H1 (cell line): ENCODE measurements around the gene PLA2G4A. TPM values are rescaled to one million over a fixed set of nuclear protein-coding genes. Genes with fewer than 3 reads are reported as not detected.

Experiments used
- CTCF ChIA-PET: fragments of 300-600 bp; sonication (Branson Sonifier 250); formaldehyde crosslinking; loops from one replicate; lab custom pipeline; 2021; ENCODE audit not compliant: partially characterized antibody; lab: Charles Lee
- POLR2A ChIA-PET: fragments of 300-600 bp; sonication (Branson Sonifier 250); formaldehyde crosslinking; loops from one replicate; lab custom pipeline; 2021; ENCODE audit warnings: inconsistent platforms; ENCODE audit not compliant: partially characterized antibody; lab: Charles Lee
- DNase-seq, 2 experiments: peaks; one replicate each; pipeline versions ENCODE4 v3.0.0 to v3.0.0-alpha.2; 2010 to 2022; ENCODE audit warnings: low spot score in 2 of 2, low read depth in 1 of 2, mixed read lengths in 1 of 2
- FAIRE-seq: peaks from 2 replicates; lab custom pipeline; 2011; peaks lifted over from hg19 to GRCh38; lab: Jason Lieb, UNC
- H2AFZ ChIP-seq: 2 replicates; pipeline ENCODE4 v1.8.1; 2012; ENCODE audit warnings: low read length, inconsistent platforms
- H2AK5ac ChIP-seq: 2 replicates; pipeline ENCODE4 v1.6.1; 2013; ENCODE audit warnings: low read depth, low read length
- H2BK120ac ChIP-seq: replicated peaks from 2 replicates; pipeline ENCODE3; 2013; ENCODE audit warnings: low read depth, low read length, inconsistent platforms
- H2BK12ac ChIP-seq: 2 replicates; pipeline ENCODE4 v1.6.1; 2013; ENCODE audit warnings: low read depth, low read length
- H2BK15ac ChIP-seq: 2 replicates; pipeline ENCODE4 v1.6.1; 2013; ENCODE audit warnings: low read length
- H2BK20ac ChIP-seq: 2 replicates; pipeline ENCODE4 v1.6.1; 2013; ENCODE audit warnings: low read length
- H2BK5ac ChIP-seq: 2 replicates; pipeline ENCODE4 v1.6.1; 2013; ENCODE audit warnings: low read depth, low read length
- H3K14ac ChIP-seq: 2 replicates; pipeline ENCODE4 v1.6.1; 2013; ENCODE audit warnings: inconsistent platforms; ENCODE audit not compliant: insufficient read length
- H3K18ac ChIP-seq: 2 replicates; pipeline ENCODE4 v1.6.1; 2013; ENCODE audit warnings: low read length; ENCODE audit errors: extremely low read depth
- H3K23ac ChIP-seq: 2 replicates; pipeline ENCODE4 v1.6.1; 2013; ENCODE audit warnings: inconsistent platforms; ENCODE audit not compliant: insufficient read length
- H3K23me2 ChIP-seq: 2 replicates; pipeline ENCODE4 v1.6.1; 2013; ENCODE audit warnings: low read depth, low read length
- H3K27ac ChIP-seq: 2 replicates; pipeline ENCODE4 v1.6.1; 2011; ENCODE audit warnings: low read depth, low read length, inconsistent platforms
- H3K27me3 ChIP-seq, 4 experiments: replicated peaks in 1 of 4; 1 replicate in 1 of 4; 2 replicates in 3 of 4; pipeline versions ENCODE4 v1.6.1 to v1.8.1; 2011 to 2013; ENCODE audit warnings: low read length in 3 of 4, mild to moderate bottlenecking in 3 of 4, inconsistent platforms in 2 of 4, mixed read lengths in 2 of 4, moderate library complexity in 1 of 4; ENCODE audit not compliant: control insufficient read depth in 3 of 4, insufficient read depth in 3 of 4; ENCODE audit errors: extremely low read depth in 1 of 4
- H3K36me3 ChIP-seq, 4 experiments: 2 replicates each; pipeline versions ENCODE4 v1.6.1 to v1.8.1; 2011 to 2013; ENCODE audit warnings: mild to moderate bottlenecking in 4 of 4, low read length in 3 of 4, moderate library complexity in 2 of 4, control low read depth in 1 of 4, inconsistent platforms in 1 of 4; ENCODE audit not compliant: insufficient read depth in 4 of 4, control insufficient read depth in 2 of 4
- H3K4ac ChIP-seq: replicated peaks from 2 replicates; pipeline ENCODE3; 2013; ENCODE audit warnings: low read length, low read depth, mixed read lengths, inconsistent platforms; ENCODE audit not compliant: insufficient read length
- H3K4me1 ChIP-seq, 4 experiments: replicated peaks in 1 of 4; 1 replicate in 1 of 4; 2 replicates in 3 of 4; pipeline versions ENCODE4 v1.6.1 to v1.8.1; 2011 to 2013; ENCODE audit warnings: low read length in 3 of 4, inconsistent platforms in 2 of 4, mixed read lengths in 1 of 4; ENCODE audit not compliant: insufficient read depth in 4 of 4, control insufficient read depth in 3 of 4
- H3K4me2 ChIP-seq, 2 experiments: 2 replicates each; pipeline versions ENCODE4 v1.6.1 to v1.8.1; 2011 to 2013; ENCODE audit warnings: low read depth in 2 of 2, low read length in 2 of 2, control low read depth in 1 of 2, inconsistent platforms in 1 of 2, mild to moderate bottlenecking in 1 of 2; ENCODE audit not compliant: insufficient read depth in 1 of 2
- H3K4me3 ChIP-seq, 4 experiments: fragments of 200-600, 300-600 bp in 1 of 4; sonication (generic), shearing (Covaris generic), sonication (Bioruptor Twin) in 1 of 4; 2 replicates each; pipeline versions ENCODE4 v1.5.1 to v1.8.1; 2011 to 2016; ENCODE audit warnings: low read length in 4 of 4, low read depth in 3 of 4, control low read depth in 2 of 4, inconsistent platforms in 2 of 4, mild to moderate bottlenecking in 2 of 4, mixed read lengths in 1 of 4, moderate library complexity in 1 of 4; ENCODE audit not compliant: insufficient read depth in 2 of 4; ENCODE audit errors: extremely low read depth in 1 of 4
- H3K56ac ChIP-seq: replicated peaks from 2 replicates; pipeline ENCODE3; 2013; ENCODE audit warnings: low read depth, mild to moderate bottlenecking, mixed read lengths, low read length, inconsistent platforms; ENCODE audit not compliant: insufficient read length
- H3K79me1 ChIP-seq: 2 replicates; pipeline ENCODE4 v1.6.1; 2013; ENCODE audit warnings: low read depth, low read length, control low read depth
- H3K79me2 ChIP-seq, 2 experiments: 2 replicates each; pipeline versions ENCODE4 v1.6.1 to v1.8.1; 2012 to 2013; ENCODE audit warnings: low read length in 2 of 2, mild to moderate bottlenecking in 2 of 2, inconsistent platforms in 1 of 2; ENCODE audit not compliant: insufficient read depth in 2 of 2, control insufficient read depth in 1 of 2
- H3K9ac ChIP-seq, 4 experiments: replicated peaks in 1 of 4; 1 replicate in 1 of 4; 2 replicates in 3 of 4; pipeline versions ENCODE4 v1.6.1 to v1.8.1; 2011 to 2013; ENCODE audit warnings: low read depth in 3 of 4, low read length in 3 of 4, control low read depth in 2 of 4, mild to moderate bottlenecking in 2 of 4, moderate library complexity in 2 of 4, inconsistent platforms in 1 of 4; ENCODE audit errors: extremely low read depth in 1 of 4
- H3K9me3 ChIP-seq, 2 experiments: 2 replicates each; pipeline versions ENCODE4 v1.6.1 to v1.8.1; 2012 to 2013; ENCODE audit warnings: mild to moderate bottlenecking in 2 of 2, moderate library complexity in 2 of 2, control low read depth in 1 of 2, inconsistent platforms in 1 of 2, low read depth in 1 of 2, low read length in 1 of 2, mixed read lengths in 1 of 2; ENCODE audit not compliant: insufficient read depth in 2 of 2
- H4K20me1 ChIP-seq, 2 experiments: replicated peaks in 1 of 2; 2 replicates each; pipeline versions ENCODE3 to v1.8.1; 2011 to 2013; ENCODE audit warnings: inconsistent platforms in 2 of 2, low read length in 2 of 2, mild to moderate bottlenecking in 1 of 2; ENCODE audit not compliant: insufficient read depth in 2 of 2, control insufficient read depth in 1 of 2
- H4K5ac ChIP-seq: 2 replicates; pipeline ENCODE4 v1.6.1; 2013; ENCODE audit warnings: low read length, low read depth, mixed read lengths, inconsistent platforms; ENCODE audit not compliant: insufficient read length
- H4K8ac ChIP-seq: 2 replicates; pipeline ENCODE4 v1.8.0; 2013; ENCODE audit warnings: mild to moderate bottlenecking, moderate library complexity, low read length, inconsistent platforms; ENCODE audit not compliant: insufficient read depth; ENCODE audit errors: extremely low read depth
- H4K91ac ChIP-seq: replicated peaks from 2 replicates; pipeline ENCODE3; 2013; ENCODE audit warnings: low read length, mixed read lengths, inconsistent platforms; ENCODE audit not compliant: insufficient read length
- GTF2F1 ChIP-seq: IDR thresholded peaks from 2 replicates; pipeline ENCODE4 v1.6.1; 2012; ENCODE audit warnings: low read depth, low read length, improper control_type of control experiment, borderline replicate concordance
- JUND ChIP-seq: IDR thresholded peaks from 2 replicates; pipeline ENCODE4 v1.6.1; 2011; ENCODE audit warnings: mild to moderate bottlenecking, improper control_type of control experiment, low read length
- SIN3A ChIP-seq, 2 experiments: IDR thresholded peaks in 1 of 2; conservative IDR thresholded peaks in 1 of 2; 2 replicates each; pipeline ENCODE4 v1.6.1; 2011 to 2012; ENCODE audit warnings: low read length in 2 of 2, improper control_type of control experiment in 1 of 2, low read depth in 1 of 2, mild to moderate bottlenecking in 1 of 2
- TAF7 ChIP-seq: optimal IDR thresholded peaks from 2 replicates; pipeline ENCODE3; 2011; ENCODE audit warnings: low read depth, mild to moderate bottlenecking, inconsistent platforms, low read length, moderate library complexity, borderline replicate concordance
- YY1 ChIP-seq: IDR thresholded peaks from 2 replicates; pipeline ENCODE4 v1.6.1; 2011; ENCODE audit warnings: low read depth, mild to moderate bottlenecking, low read length
- WGBS, 2 experiments: shearing (Covaris generic) in 1 of 2; methylation state at CpG; one replicate each; pipeline versions ENCODE4 v1.1.6 to v1.1.7; 2013 to 2015; ENCODE audit warnings: low lambda C conversion rate in 2 of 2, mixed read lengths in 2 of 2, inconsistent platforms in 1 of 2, low coverage in 1 of 2, missing lambda C conversion rate in 1 of 2; ENCODE audit not compliant: insufficient replicate concordance in 2 of 2, insufficient coverage in 1 of 2, insufficient read length in 1 of 2; ENCODE audit errors: extremely low coverage in 1 of 2, missing lambda C conversion rate in 1 of 2; 5-methylcytosine and 5-hydroxymethylcytosine counted together
- polyA plus RNA-seq, 7 experiments: library from polyadenylated mRNA; depleted of rRNA in 3 of 7; stranded (reverse) in 5 of 7; unstranded in 2 of 7; fragments of >200 nt in 5 of 7; fragments of 200-250 nt in 2 of 7; gene quantifications; 1 replicate in 5 of 7; 2 replicates in 1 of 7; 4 replicates in 1 of 7; pipeline versions ENCODE4 v1.2.1 to v1.2.3, GENCODE V29; 2011 to 2013; ENCODE audit warnings: missing spikeins in 2 of 7, mixed read lengths in 2 of 7
- total RNA-seq: library from RNA; stranded (reverse); fragmentation: NEBNext Ultra II Directional; extraction: Animal tissue kit (Norgen Biotek cat#: 25700); gene quantifications from 2 replicates; pipeline ENCODE4 v1.2.1, GENCODE V29; 2021

Gene PLA2G4A
- total and polyA plus RNA-seq, 2 of the 8 experiments (the other 6 are each of a cell fraction or from before 2014, with no cell fraction given): 0.63 to 1.4 TPM

GRCh38 chr1:186882372-186883134, 53.8 kb downstream of the PLA2G4A start:
- Histone ChIP-seq H3K14ac (no peak overlapping the region), H3K23me2 (no peaks in the 10 kb centered on the region), H3K56ac (no peak overlapping the region), H3K36me3 (no peaks in the 10 kb centered on the region), H2AFZ (peak overlapping the region; percentile 23), H4K5ac (no peak overlapping the region), H3K4me2 (no peak overlapping the region), H3K9ac (no peak overlapping the region), H2BK12ac (no peak overlapping the region), H2BK20ac (no peak overlapping the region), H3K27ac (no peak overlapping the region), H3K27me3 (no peaks in the 10 kb centered on the region), H3K79me1 (no peaks in the 10 kb centered on the region), H4K20me1 (no peaks in the 10 kb centered on the region), H3K4me3 (no peak overlapping the region), H4K8ac (no peak overlapping the region), H3K23ac (no peak overlapping the region), H3K18ac (no peak overlapping the region), H4K91ac (no peak overlapping the region), H3K9me3 (no peaks in the 10 kb centered on the region), H2AK5ac (no peak overlapping the region), H2BK15ac (no peak overlapping the region), H3K79me2 (no peaks in the 10 kb centered on the region), H2BK120ac (no peak overlapping the region), H3K4me1 (no peaks in the 10 kb centered on the region), H2BK5ac (no peak overlapping the region), H3K4ac (no peak overlapping the region)
- CTCF ChIA-PET: interaction anchor here (0.9 to 1.4 kb wide), 3 partner anchors 9 to 157 kb away, joined by 3 to 5 read pairs (median 4); no protein-coding TSS in a partner anchor
- no peak for FAIRE-seq
- WGBS, 2 experiments: 90% methylated on average over 6 of the region's 6 CpGs; no CpG with 5 or more reads in 1 of the 2 experiments
- DNase-seq: no peak
- POLR2A ChIA-PET: no interaction called here
- TF ChIP-seq SIN3A (conservative IDR thresholded peaks at IDR 0.05 in 1 of 2, IDR thresholded peaks at IDR 0.05 in 1 of 2; ENCODE audit: low read depth in 1 of 2, low read length in 2 of 2) (no peak), JUND (no peak), GTF2F1 (no peak), YY1 (no peak), TAF7 (no peak)
